Endothelial cell (in vitro differentiated cells): ENCODE data around the gene ERC2. TPM values are rescaled to one million over a fixed set of nuclear protein-coding genes. Genes with fewer than 3 reads are reported as not detected.

ENCODE experiments used
- DNase-seq: peaks from one replicate; pipeline ENCODE4 v3.0.0; 2021; ENCODE audit warnings: low spot score
- H3K27ac Mint-ChIP-seq: one replicate; pipeline ENCODE4 v1.8.0; 2021; ENCODE audit warnings: mixed read lengths, inconsistent platforms; ENCODE audit not compliant: unreplicated experiment
- H3K27me3 Mint-ChIP-seq: one replicate; pipeline ENCODE4 v1.8.0; 2021; ENCODE audit warnings: mild to moderate bottlenecking, moderate library complexity, mixed read lengths, inconsistent platforms; ENCODE audit not compliant: unreplicated experiment
- H3K36me3 Mint-ChIP-seq: one replicate; pipeline ENCODE4 v1.8.0; 2021; ENCODE audit warnings: mild to moderate bottlenecking, low read depth, mixed read lengths, inconsistent platforms; ENCODE audit not compliant: unreplicated experiment
- H3K4me1 Mint-ChIP-seq: one replicate; pipeline ENCODE4 v1.8.0; 2021; ENCODE audit warnings: mild to moderate bottlenecking, mixed read lengths, inconsistent platforms; ENCODE audit not compliant: unreplicated experiment
- H3K4me3 Mint-ChIP-seq: one replicate; pipeline ENCODE4 v1.8.0; 2021; ENCODE audit warnings: mild to moderate bottlenecking, mixed read lengths, inconsistent platforms; ENCODE audit not compliant: unreplicated experiment
- H3K9me3 Mint-ChIP-seq: one replicate; pipeline ENCODE4 v1.8.0; 2021; ENCODE audit warnings: mixed read lengths, inconsistent platforms; ENCODE audit not compliant: unreplicated experiment
- total RNA-seq: library from RNA; stranded (reverse); fragmentation: NEBNext Ultra II Directional; extraction: Animal tissue kit (Norgen Biotek cat#: 25700); gene quantifications from one replicate; pipeline ENCODE4 v1.2.1, GENCODE V29; 2021; ENCODE audit not compliant: unreplicated experiment
- TF ChIP-seq, protein P1 (sequence below): fragments of 200-600 bp; sonication (generic); IDR thresholded peaks from one replicate; pipeline ENCODE4 v1.5.0; 2021; ENCODE audit warnings: antibody characterized with exemption; ENCODE audit not compliant: unreplicated experiment

Gene ERC2
- total RNA-seq, 1 donor from 2014 or later = 20.5 TPM

DNA sequence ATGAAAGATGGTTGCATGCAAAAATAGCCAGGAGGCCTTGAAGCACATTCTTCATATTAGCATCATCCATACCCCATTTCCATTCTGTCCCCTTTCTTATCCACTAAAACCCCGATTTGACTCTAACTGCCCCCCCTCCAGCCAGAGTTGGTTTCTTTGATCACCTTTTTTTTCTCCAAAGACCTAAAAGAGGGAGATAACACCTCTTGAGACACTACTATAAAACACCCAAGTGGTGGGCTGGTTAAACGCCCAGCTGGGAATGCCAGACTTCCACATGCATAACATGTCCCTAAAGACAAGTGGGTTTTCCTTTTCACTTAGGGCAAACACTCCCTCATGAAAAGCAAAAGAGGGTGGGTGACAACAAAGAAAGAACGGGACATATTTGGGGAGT is 847.2 kb downstream of the ERC2 start:
- no peaks in the 10 kb centered on the region for H3K9me3 Mint-ChIP-seq
- H3K27ac Mint-ChIP-seq = no peak overlapping the region
- DNase-seq = no peak
- H3K4me1 Mint-ChIP-seq = peaks cover 2% of the 10 kb centered on the region
- no peaks in the 10 kb centered on the region for H3K36me3 Mint-ChIP-seq
- peaks cover 2% of the 10 kb centered on the region for H3K27me3 Mint-ChIP-seq
- TF ChIP-seq, protein P1, sequence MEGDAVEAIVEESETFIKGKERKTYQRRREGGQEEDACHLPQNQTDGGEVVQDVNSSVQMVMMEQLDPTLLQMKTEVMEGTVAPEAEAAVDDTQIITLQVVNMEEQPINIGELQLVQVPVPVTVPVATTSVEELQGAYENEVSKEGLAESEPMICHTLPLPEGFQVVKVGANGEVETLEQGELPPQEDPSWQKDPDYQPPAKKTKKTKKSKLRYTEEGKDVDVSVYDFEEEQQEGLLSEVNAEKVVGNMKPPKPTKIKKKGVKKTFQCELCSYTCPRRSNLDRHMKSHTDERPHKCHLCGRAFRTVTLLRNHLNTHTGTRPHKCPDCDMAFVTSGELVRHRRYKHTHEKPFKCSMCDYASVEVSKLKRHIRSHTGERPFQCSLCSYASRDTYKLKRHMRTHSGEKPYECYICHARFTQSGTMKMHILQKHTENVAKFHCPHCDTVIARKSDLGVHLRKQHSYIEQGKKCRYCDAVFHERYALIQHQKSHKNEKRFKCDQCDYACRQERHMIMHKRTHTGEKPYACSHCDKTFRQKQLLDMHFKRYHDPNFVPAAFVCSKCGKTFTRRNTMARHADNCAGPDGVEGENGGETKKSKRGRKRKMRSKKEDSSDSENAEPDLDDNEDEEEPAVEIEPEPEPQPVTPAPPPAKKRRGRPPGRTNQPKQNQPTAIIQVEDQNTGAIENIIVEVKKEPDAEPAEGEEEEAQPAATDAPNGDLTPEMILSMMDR = no peak
- no peak overlapping the region for H3K4me3 Mint-ChIP-seq

DNA sequence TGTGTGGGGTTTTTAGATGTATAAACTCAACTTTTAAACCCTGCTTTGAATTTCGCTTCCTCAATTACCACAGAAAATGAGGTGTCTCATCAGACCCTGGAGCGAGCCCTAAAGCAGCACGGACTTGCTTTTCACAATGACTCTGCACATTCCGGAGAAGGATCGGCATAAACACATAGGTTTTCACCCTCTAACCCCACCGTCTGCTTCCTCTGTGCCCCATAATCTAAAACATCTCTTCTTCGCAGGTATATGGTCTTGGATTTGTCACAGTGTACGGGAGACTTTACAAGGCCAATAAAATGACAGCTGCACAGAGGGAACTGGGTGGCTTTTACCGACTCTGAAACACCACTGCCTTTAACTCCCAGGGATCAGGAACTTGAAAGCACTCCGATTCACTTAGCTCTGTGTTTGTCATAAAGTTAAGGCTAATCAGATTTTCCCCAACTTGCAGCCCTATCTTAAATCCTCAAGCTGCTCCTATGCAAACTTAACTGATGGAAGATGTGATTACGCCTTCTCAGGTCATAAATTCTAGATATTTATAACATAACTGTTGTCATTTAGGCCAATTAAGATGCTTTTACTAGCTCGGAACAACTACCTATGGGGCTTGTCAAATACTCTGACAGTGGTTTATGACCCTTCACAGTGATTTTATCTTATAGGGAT is 847.8 kb downstream of the ERC2 start:
- no peak for DNase-seq
- Mint-ChIP-seq H3K27me3 (peaks cover 2% of the 10 kb centered on the region), H3K9me3 (no peaks in the 10 kb centered on the region), H3K36me3 (no peaks in the 10 kb centered on the region), H3K27ac (no peak overlapping the region), H3K4me3 (no peak overlapping the region), H3K4me1 (peaks cover 7% of the 10 kb centered on the region)
- TF ChIP-seq, protein P1 = no peak

DNA sequence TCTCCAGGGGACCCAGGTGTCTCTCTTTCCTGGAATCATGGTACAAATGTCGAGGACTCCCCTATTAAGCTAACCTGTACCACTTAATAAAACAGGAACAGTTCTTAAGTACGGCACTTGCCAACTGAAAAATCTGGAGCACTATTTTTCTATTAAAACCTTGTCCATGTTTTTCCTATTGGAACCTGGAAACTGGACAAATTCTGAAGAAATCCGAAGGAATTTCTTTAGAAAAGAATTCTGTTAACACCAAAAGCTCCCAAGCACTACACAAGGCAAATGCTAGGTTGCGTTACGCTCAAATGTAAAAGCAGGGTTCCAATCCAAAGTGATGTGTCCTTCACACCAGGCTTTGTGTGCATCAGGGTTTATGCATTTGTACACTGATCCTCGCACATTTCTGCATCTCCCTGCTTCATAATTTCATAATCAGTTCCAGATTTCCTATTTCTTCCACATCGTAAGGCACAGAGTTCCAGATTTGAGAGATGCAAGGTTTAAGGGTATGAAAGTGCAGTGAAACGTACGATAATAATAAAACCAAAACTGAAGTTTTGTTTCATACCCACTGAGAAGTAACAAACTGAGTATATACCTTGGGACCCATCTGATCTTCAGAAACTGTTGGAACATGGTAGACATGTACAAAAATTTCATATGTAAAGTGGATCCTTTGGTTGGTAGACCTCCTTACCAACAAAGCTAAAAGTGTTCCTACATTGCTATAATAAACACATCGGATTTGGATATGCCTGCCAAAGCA is 849.0 kb downstream of the ERC2 start:
- DNase-seq = no peak
- Mint-ChIP-seq H3K4me3 (no peak overlapping the region), H3K27me3 (peaks cover under 1% of the 10 kb centered on the region), H3K9me3 (no peaks in the 10 kb centered on the region), H3K4me1 (peaks cover 12% of the 10 kb centered on the region), H3K27ac (no peak overlapping the region), H3K36me3 (no peaks in the 10 kb centered on the region)
- TF ChIP-seq, protein P1 = no peak

DNA sequence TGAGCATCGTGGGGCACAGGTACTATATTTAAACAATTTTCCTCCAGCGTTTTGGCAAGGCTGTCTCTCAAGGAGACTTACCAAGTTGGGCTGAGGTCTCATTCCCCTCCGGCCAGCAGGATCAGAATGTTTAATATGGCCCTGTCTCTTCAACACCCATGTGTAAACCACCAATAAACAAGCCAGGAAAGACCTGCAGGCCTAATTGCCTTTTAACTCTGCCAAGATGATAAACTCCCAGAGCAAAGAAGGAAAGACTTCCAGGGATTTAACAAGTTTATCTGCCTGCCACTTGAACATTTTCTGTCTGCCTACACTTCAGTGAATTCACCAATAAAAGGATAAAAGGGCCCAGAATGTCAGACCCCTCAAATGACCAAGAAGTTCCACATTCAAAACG is 850.9 kb downstream of the ERC2 start:
- H3K27ac Mint-ChIP-seq = no peak overlapping the region
- H3K4me3 Mint-ChIP-seq = no peak overlapping the region
- no peaks in the 10 kb centered on the region for H3K36me3 Mint-ChIP-seq
- no peaks in the 10 kb centered on the region for H3K9me3 Mint-ChIP-seq
- peaks cover 12% of the 10 kb centered on the region for H3K4me1 Mint-ChIP-seq
- H3K27me3 Mint-ChIP-seq = no peaks in the 10 kb centered on the region
- TF ChIP-seq, protein P1 = no peak
- DNase-seq = no peak

DNA sequence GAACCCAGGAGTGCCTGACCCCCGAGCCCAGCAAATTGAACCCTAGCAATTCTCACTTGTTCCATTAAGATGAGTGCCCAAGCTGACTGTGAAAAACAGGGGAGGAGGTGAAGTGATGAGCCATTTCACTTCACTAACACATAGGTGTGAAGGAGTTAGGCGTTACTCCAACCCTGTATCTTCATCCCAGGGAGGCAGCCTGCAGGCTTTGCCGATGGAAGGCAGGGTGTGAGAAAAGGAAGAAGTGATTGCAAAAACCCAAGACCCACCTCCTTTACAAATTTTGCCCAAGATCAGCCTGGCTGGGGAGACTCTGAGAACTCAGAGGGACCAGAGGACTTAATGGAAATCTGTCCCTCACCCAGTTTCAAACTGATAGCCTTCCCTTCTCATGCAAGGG is 851.5 kb downstream of the ERC2 start:
- Mint-ChIP-seq H3K9me3 (no peaks in the 10 kb centered on the region), H3K4me3 (no peak overlapping the region), H3K36me3 (no peaks in the 10 kb centered on the region), H3K4me1 (peaks cover 12% of the 10 kb centered on the region), H3K27ac (no peak overlapping the region), H3K27me3 (no peaks in the 10 kb centered on the region)
- TF ChIP-seq, protein P1 = no peak
- no peak for DNase-seq
